ENCODE results near the gene NR2E1. TPM values are rescaled to one million over a fixed set of nuclear protein-coding genes. Genes with fewer than 3 reads are reported as not detected.

The NR2E1 gene
- total and polyA plus RNA-seq, 10 of the 15 experiments (the other 5 are each of a cell fraction or from before 2014, with no cell fraction given), result not detected

- ChIA-PET CTCF (no interaction called here), SMC1A (ENCODE audit: uncharacterized antibody, unreplicated experiment) (no interaction called here), RAD21 (ENCODE audit: unreplicated experiment) (no interaction called here), POLR2A (no interaction called here)
- in situ Hi-C loops (cut with MboI), result no loop called here
- TF ChIP-seq JUNB (IDR thresholded peaks at IDR 0.05) (no peak), NFYB (IDR thresholded peaks at IDR 0.05; ENCODE audit: insufficient read depth, low read depth, low read length) (no peak), SUZ12 (IDR thresholded peaks at IDR 0.05; ENCODE audit: unreplicated experiment) (peak; percentile 79), RUNX3 (IDR thresholded peaks at IDR 0.05; ENCODE audit: low read length) (no peak), PKNOX1 (IDR thresholded peaks at IDR 0.05) (no peak)
- intact Hi-C loops (cut with micrococcal nuclease; ENCODE audit: unreplicated experiment), result no loop called here
- H3K4me2 ChIP-seq (ENCODE audit: control insufficient read depth, insufficient read depth), result peak overlapping the region; percentile 60
- DNase-seq (ENCODE audit: low read depth, low spot score), result no peak
- peak overlapping the region; percentile 29 for H3K4me3 ChIP-seq
- H3K27me3 ChIP-seq (replicated peaks in 1 of 2; ENCODE audit: control insufficient read depth in 2 of 2, insufficient read depth in 2 of 2, low read length in 1 of 2), result peaks cover 12 to 42% of the 10 kb centered on the region in 2 experiments
- no TSS peak for BruUV-seq (replicated peaks)
- no peaks in the 10 kb centered on the region for H4K20me1 ChIP-seq (ENCODE audit: control insufficient read depth, insufficient read depth)
- no peak overlapping the region for H2AFZ ChIP-seq (ENCODE audit: control insufficient read depth, low read depth, low read length)
- FAIRE-seq, result no peak
- H3K9me3 ChIP-seq (replicated peaks; ENCODE audit: control insufficient read depth, insufficient read depth, low read length), result no peaks in the 10 kb centered on the region
- H3K27ac ChIP-seq (ENCODE audit: control insufficient read depth, insufficient read depth), result no peak overlapping the region
- no peak overlapping the region for H3K9ac ChIP-seq (ENCODE audit: control insufficient read depth, insufficient read depth, low read length)
- H3K36me3 ChIP-seq (ENCODE audit: control insufficient read depth in 2 of 2, insufficient read depth in 2 of 2, low read length in 1 of 2), result no peaks in the 10 kb centered on the region
- WGBS (ENCODE audit: insufficient coverage, insufficient replicate concordance, low lambda C conversion rate, missing lambda C conversion rate), result 15% methylated on average over 60 of the region's 60 CpGs
- no peaks in the 10 kb centered on the region for H3K79me2 ChIP-seq (ENCODE audit: control insufficient read depth, insufficient read depth, low read length)
- ATAC-seq, result peak; percentile 62
- no peaks in the 10 kb centered on the region for H3K4me1 ChIP-seq (ENCODE audit: control insufficient read depth, insufficient read depth, low read length)
Measured at GRCh38 chr6:108157234-108157980, 8.4 kb upstream of the NR2E1 start.

- DNase-seq (ENCODE audit: low read depth, low spot score) (no peak), ATAC-seq (peak; percentile 40), FAIRE-seq (no peak)
- ChIA-PET POLR2A (no interaction called here), CTCF (no interaction called here), SMC1A (ENCODE audit: uncharacterized antibody, unreplicated experiment) (no interaction called here), RAD21 (ENCODE audit: unreplicated experiment) (no interaction called here)
- Histone ChIP-seq H3K27me3 (replicated peaks in 1 of 2; ENCODE audit: control insufficient read depth in 2 of 2, insufficient read depth in 2 of 2, low read length in 1 of 2) (peaks cover 12 to 42% of the 10 kb centered on the region in 2 experiments), H3K36me3 (ENCODE audit: control insufficient read depth in 2 of 2, insufficient read depth in 2 of 2, low read length in 1 of 2) (no peaks in the 10 kb centered on the region), H2AFZ (ENCODE audit: control insufficient read depth, low read depth, low read length) (no peak overlapping the region), H3K79me2 (ENCODE audit: control insufficient read depth, insufficient read depth, low read length) (no peaks in the 10 kb centered on the region), H3K4me3 (peak overlapping the region; percentile 29; the same call in 1 of the 2 replicates), H4K20me1 (ENCODE audit: control insufficient read depth, insufficient read depth) (no peaks in the 10 kb centered on the region), H3K9ac (ENCODE audit: control insufficient read depth, insufficient read depth, low read length) (no peak overlapping the region), H3K4me2 (ENCODE audit: control insufficient read depth, insufficient read depth) (peak overlapping the region; percentile 60), H3K27ac (ENCODE audit: control insufficient read depth, insufficient read depth) (no peak overlapping the region), H3K4me1 (ENCODE audit: control insufficient read depth, insufficient read depth, low read length) (no peaks in the 10 kb centered on the region), H3K9me3 (replicated peaks; ENCODE audit: control insufficient read depth, insufficient read depth, low read length) (no peaks in the 10 kb centered on the region)
- WGBS (ENCODE audit: insufficient coverage, insufficient replicate concordance, low lambda C conversion rate, missing lambda C conversion rate), result 5% methylated on average over 38 of the region's 38 CpGs
- no TSS peak for BruUV-seq (replicated peaks)
- intact Hi-C loops (cut with micrococcal nuclease; ENCODE audit: unreplicated experiment), result no loop called here
- TF ChIP-seq MYB (IDR thresholded peaks at IDR 0.05; ENCODE audit: borderline replicate concordance, low read depth, low read length), result no peak
- TF ChIP-seq BHLHE40 (IDR thresholded peaks at IDR 0.05; ENCODE audit: borderline replicate concordance in 1 of 2, low read depth in 2 of 2, low read length in 1 of 2), result peak in 1 of 2 experiments; percentile 73; a peak in 2 of 4 replicates
- in situ Hi-C loops (cut with MboI), result no loop called here
Measured at GRCh38 chr6:108157981-108158525, 7.8 kb upstream of the NR2E1 start.

All from GM12878 (cell line).